Left lung (tissue), 10 donors: ENCODE data around the gene MRTFB. TPM values are rescaled to one million over a fixed set of nuclear protein-coding genes. Genes with fewer than 3 reads are reported as not detected.
A peak's percentile ranks its signal among the peaks of the same experiment; 100 is the strongest.
"Not testable (repeated sequence)": the region's sequence is repeated elsewhere in the genome, so short reads cannot be mapped to it uniquely, and the experiment has no call there.

Source experiments
- ATAC-seq: fragments of 200-7000 bp; cut with Tn5 transposase; one replicate; pipeline ENCODE4 v1.9.1; 2020; ENCODE audit warnings: moderate library complexity
- DNase-seq, 4 donors: peaks; one replicate each; pipeline ENCODE4 v3.0.0-alpha.2; 2013 to 2020
- H3K27ac ChIP-seq, 2 donors: fragments of 200-600 bp; sonication (generic) in 1 of 2; one replicate each; pipeline versions ENCODE4 v1.5.0 to v1.8.0; 2020 to 2021
- H3K27me3 ChIP-seq, 2 donors: fragments of 200-600 bp; sonication (generic) in 1 of 2; one replicate each; pipeline versions ENCODE4 v1.5.0 to v1.8.0; 2020 to 2021
- H3K36me3 ChIP-seq, 2 donors: fragments of 200-600 bp; sonication (generic) in 1 of 2; one replicate each; pipeline versions ENCODE4 v1.5.0 to v1.8.0; 2020 to 2021
- H3K4me1 ChIP-seq, 2 donors: fragments of 200-600 bp; one replicate each; pipeline ENCODE4 v1.8.0; 2021
- H3K4me3 ChIP-seq, 2 donors: fragments of 200-600 bp; sonication (generic) in 1 of 2; one replicate each; pipeline versions ENCODE4 v1.5.0 to v1.8.0; 2020 to 2021; ENCODE audit warnings: mild to moderate bottlenecking in 1 of 2
- H3K9me3 ChIP-seq, 2 donors: fragments of 200-600 bp; sonication (generic) in 1 of 2; one replicate each; pipeline versions ENCODE4 v1.5.0 to v1.8.0; 2020 to 2021
- CTCF ChIP-seq, 2 donors: fragments of 200-600 bp; sonication (generic) in 1 of 2; IDR thresholded peaks; one replicate each; pipeline versions ENCODE4 v1.5.0 to v1.8.0; 2021; ENCODE audit warnings: antibody characterized with exemption in 2 of 2
- intact Hi-C, 2 donors: fragments of 100-400 bp; cut with DNase I; formaldehyde crosslinking; loops; one replicate each; pipeline versions ENCODE4 v1.11.2 to v1.14.2; 2022
- polyA plus RNA-seq, 6 donors: library from polyadenylated mRNA; unstranded; fragments of 120-200 nt; gene quantifications; one replicate each; pipeline ENCODE4 v1.2.1, GENCODE V29; 2013; ENCODE audit not compliant: insufficient read length in 6 of 6
- total RNA-seq, 2 donors: library from RNA; stranded (reverse); fragmentation: NEBNext Ultra II Directional; extraction: Animal tissue kit (Norgen Biotek cat#: 25700); gene quantifications; one replicate each; pipeline ENCODE4 v1.2.1, GENCODE V29; 2021
- donor health status: DM: no; HTN: yes; CAD: no.
- donor health status: DM: no; HTN: no; CAD: no.

MRTFB gene
- total and polyA plus RNA-seq, 8 donors = 34.4 to 48.9 (median 36.7) TPM

- Histone ChIP-seq H3K36me3 (no peaks in the 10 kb centered on the region), H3K4me3 (no peak overlapping the region), H3K27me3 (no peaks in the 10 kb centered on the region), H3K4me1 (peaks cover 0 to 6% of the 10 kb centered on the region in 2 donors), H3K27ac (no peak overlapping the region), H3K9me3 (peaks cover 0 to 5% of the 10 kb centered on the region in 2 donors)
- ATAC-seq (no peak), DNase-seq (no peak)
- intact Hi-C loops = no loop called here
- TF ChIP-seq CTCF (IDR thresholded peaks at IDR 0.05) = no peak
These were observed 30.0 kb upstream of the MRTFB start for GRCh38 chr16:14041164-14041563.

- TF ChIP-seq CTCF (IDR thresholded peaks at IDR 0.05) = no peak
- Histone ChIP-seq H3K9me3 (peaks cover 0 to 5% of the 10 kb centered on the region in 2 donors), H3K27me3 (no peaks in the 10 kb centered on the region), H3K36me3 (no peaks in the 10 kb centered on the region), H3K27ac (peak overlapping the region in 1 of 2 donors; percentile 34), H3K4me3 (no peak overlapping the region), H3K4me1 (peaks cover 0 to 6% of the 10 kb centered on the region in 2 donors)
- peak in 1 of 4 donors; percentile 12 for DNase-seq
- peak; percentile 17 for ATAC-seq
- intact Hi-C loops = no loop called here
These were observed 28.4 kb upstream of the MRTFB start for GRCh38 chr16:14042706-14043105.

- H3K36me3 ChIP-seq = no peaks in the 10 kb centered on the region
- DNase-seq (no peak), ATAC-seq (no peak)
- H3K27me3 ChIP-seq = no peaks in the 10 kb centered on the region
- H3K4me1 ChIP-seq = peaks cover 0 to 6% of the 10 kb centered on the region in 2 donors
- H3K9me3 ChIP-seq = peaks cover 0 to 5% of the 10 kb centered on the region in 2 donors
- no peak overlapping the region for H3K4me3 ChIP-seq
- intact Hi-C loops = no loop called here
- TF ChIP-seq CTCF (IDR thresholded peaks at IDR 0.05) = no peak
- peak overlapping the region in 1 of 2 donors; percentile 34 for H3K27ac ChIP-seq
These were observed 27.8 kb upstream of the MRTFB start for GRCh38 chr16:14043278-14043677.

- H3K27ac ChIP-seq = peak overlapping the region in 1 of 2 donors; percentile 34
These were observed 27.3 kb upstream of the MRTFB start for GRCh38 chr16:14043793-14044192.

GRCh38 chr16:14047121-14047859 is 23.8 kb upstream of the MRTFB start:
- H3K36me3 ChIP-seq, H3K27me3 ChIP-seq, H3K4me1 ChIP-seq, H3K27ac ChIP-seq, ATAC-seq, DNase-seq, H3K9me3 ChIP-seq, H3K4me3 ChIP-seq, intact Hi-C loops: not testable (repeated sequence)

More at GRCh38 chr16:14043793-14044192, 27.3 kb upstream of the MRTFB start:
- intact Hi-C loops = no loop called here
- no peak for TF ChIP-seq CTCF (IDR thresholded peaks at IDR 0.05)
- ATAC-seq = no peak
- no peak overlapping the region for H3K4me3 ChIP-seq
- H3K4me1 ChIP-seq = peaks cover 0 to 6% of the 10 kb centered on the region in 2 donors
- H3K36me3 ChIP-seq = no peaks in the 10 kb centered on the region
- H3K27me3 ChIP-seq = no peaks in the 10 kb centered on the region
- no peak for DNase-seq
- peaks cover 0 to 4% of the 10 kb centered on the region in 2 donors for H3K9me3 ChIP-seq
